CD4-positive, alpha-beta T cell (primary cell): ENCODE measurements around the gene MROH8. TPM values are rescaled to one million over a fixed set of nuclear protein-coding genes. Genes with fewer than 3 reads are reported as not detected.

Experiments
- ATAC-seq: fragments of 200-7000 bp; cut with Tn5 transposase; one replicate; pipeline ENCODE4 v1.10.0; 2022; ENCODE audit warnings: mild to moderate bottlenecking; ENCODE audit not compliant: poor library complexity
- CTCF ChIA-PET: fragments of 350-600 bp; sonication (Branson Sonifier 250); formaldehyde crosslinking; loops from one replicate; lab custom pipeline; 2021; ENCODE audit warnings: antibody characterized with exemption, inconsistent platforms; lab: Charles Lee
- POLR2A ChIA-PET: fragments of 350-600 bp; sonication (Branson Sonifier 250); formaldehyde crosslinking; loops from one replicate; lab custom pipeline; 2021; ENCODE audit warnings: antibody characterized with exemption, inconsistent platforms; lab: Charles Lee
- DNase-seq, 14 experiments: peaks; one replicate each; pipeline ENCODE4 v3.0.0-alpha.2; 2013 to 2020; ENCODE audit warnings: mixed read lengths in 2 of 14
- H3K27ac ChIP-seq, 2 donors: one replicate each; pipeline versions ENCODE4 v1.5.1 to v1.7.0; 2013; ENCODE audit warnings: low read length in 2 of 2, low read depth in 1 of 2, mild to moderate bottlenecking in 1 of 2
- H3K27me3 ChIP-seq, 2 experiments: 1 replicate in 1 of 2; 2 replicates in 1 of 2; pipeline versions ENCODE4 v1.6.1 to v1.7.0; 2013; ENCODE audit warnings: low read length in 2 of 2, control low read depth in 1 of 2, mild to moderate bottlenecking in 1 of 2, moderate library complexity in 1 of 2; ENCODE audit not compliant: insufficient read depth in 2 of 2, control insufficient read depth in 1 of 2
- H3K36me3 ChIP-seq: one replicate; pipeline ENCODE4 v1.6.1; 2013; ENCODE audit warnings: low read length, control low read depth; ENCODE audit not compliant: insufficient read depth
- H3K4me1 ChIP-seq: one replicate; pipeline ENCODE4 v1.6.1; 2013; ENCODE audit warnings: low read length, control low read depth; ENCODE audit not compliant: insufficient read depth
- H3K4me3 ChIP-seq: one replicate; pipeline ENCODE4 v1.5.1; 2013; ENCODE audit warnings: mild to moderate bottlenecking, low read length, moderate library complexity
- H3K9me3 ChIP-seq, 2 experiments: 1 replicate in 1 of 2; 2 replicates in 1 of 2; pipeline versions ENCODE4 v1.6.1 to v1.7.0; 2013; ENCODE audit warnings: low read length in 2 of 2, mild to moderate bottlenecking in 2 of 2, control low read depth in 1 of 2, moderate library complexity in 1 of 2; ENCODE audit not compliant: control insufficient read depth in 1 of 2, insufficient read depth in 1 of 2
- H3K27ac Mint-ChIP-seq: one replicate; pipeline ENCODE4 v1.8.0; 2020; ENCODE audit warnings: mixed read lengths
- H3K27me3 Mint-ChIP-seq: one replicate; pipeline ENCODE4 v1.8.0; 2021; ENCODE audit warnings: mixed read lengths
- H3K36me3 Mint-ChIP-seq: one replicate; pipeline ENCODE4 v1.8.0; 2021; ENCODE audit warnings: low read depth, mixed read lengths
- H3K4me1 Mint-ChIP-seq: one replicate; pipeline ENCODE4 v1.8.0; 2021; ENCODE audit warnings: low read depth, mixed read lengths
- H3K4me3 Mint-ChIP-seq: one replicate; pipeline ENCODE4 v1.8.0; 2020; ENCODE audit warnings: mild to moderate bottlenecking, mixed read lengths
- H3K9me3 Mint-ChIP-seq: one replicate; pipeline ENCODE4 v1.8.0; 2020; ENCODE audit warnings: mixed read lengths
- intact Hi-C, 2 experiments: fragments of 100-400 bp; cut with DNase I in 1 of 2; cut with micrococcal nuclease in 1 of 2; formaldehyde crosslinking; loops; one replicate each; pipeline versions ENCODE4 v1.15.1 to v1.9.0; 2023 to 2025; cut with DNase I, micrococcal nuclease
- total RNA-seq, 174 experiments: library from RNA in 2 of 174; stranded (reverse) in 2 of 174; gene quantifications; one replicate each; pipeline ENCODE4 v1.2.3 and lab custom pipeline; 2021 to 2026
- TF ChIP-seq, protein P1 (sequence below): fragments of 200-600 bp; IDR thresholded peaks from one replicate; pipeline ENCODE4 v1.8.0; 2022; ENCODE audit warnings: antibody characterized with exemption, mild to moderate bottlenecking

The MROH8 gene
- total RNA-seq, 2 experiments from 2014 or later, result 1.1 to 1.2 TPM

DNA sequence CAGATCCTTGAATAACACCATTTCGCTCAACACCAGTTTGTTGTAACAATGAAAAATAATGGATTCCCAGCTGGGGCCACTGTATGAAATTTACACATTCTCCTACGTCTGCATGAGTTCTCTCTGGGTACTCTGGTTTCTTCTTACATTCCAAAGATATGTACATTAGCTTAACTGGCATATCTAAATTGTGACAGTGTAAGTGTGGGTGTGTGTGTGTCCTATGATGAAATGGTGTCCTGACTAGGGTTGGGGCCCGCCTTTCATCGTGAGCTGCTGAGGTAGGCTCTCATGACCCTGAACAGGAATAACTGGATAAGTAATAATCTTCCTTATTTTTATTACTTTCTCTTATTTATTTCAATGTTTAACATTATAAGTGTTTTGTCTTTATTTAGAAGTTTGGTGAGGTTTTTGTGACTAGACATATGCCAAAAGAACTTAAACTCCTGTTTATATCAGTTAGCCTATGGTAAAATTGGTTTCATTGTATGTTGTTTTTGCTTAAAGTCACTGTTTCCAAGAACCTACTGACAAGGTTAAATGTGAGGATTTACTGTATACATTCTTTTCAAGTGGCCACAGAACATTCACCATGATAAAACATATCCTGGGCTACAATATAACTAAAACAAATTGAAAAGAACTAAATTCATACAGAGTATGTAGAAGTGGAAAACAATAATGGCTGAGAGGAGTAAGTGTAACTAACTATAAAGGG lies 126.0 kb downstream of the MROH8 start:
- ChIA-PET CTCF (no interaction called here), POLR2A (no interaction called here)
- Mint-ChIP-seq H3K4me1 (no peaks in the 10 kb centered on the region), H3K36me3 (peaks cover 81% of the 10 kb centered on the region), H3K4me3 (no peak overlapping the region), H3K27me3 (no peaks in the 10 kb centered on the region), H3K27ac (peak overlapping the region; percentile 17), H3K9me3 (no peaks in the 10 kb centered on the region)
- TF ChIP-seq, protein P1, sequence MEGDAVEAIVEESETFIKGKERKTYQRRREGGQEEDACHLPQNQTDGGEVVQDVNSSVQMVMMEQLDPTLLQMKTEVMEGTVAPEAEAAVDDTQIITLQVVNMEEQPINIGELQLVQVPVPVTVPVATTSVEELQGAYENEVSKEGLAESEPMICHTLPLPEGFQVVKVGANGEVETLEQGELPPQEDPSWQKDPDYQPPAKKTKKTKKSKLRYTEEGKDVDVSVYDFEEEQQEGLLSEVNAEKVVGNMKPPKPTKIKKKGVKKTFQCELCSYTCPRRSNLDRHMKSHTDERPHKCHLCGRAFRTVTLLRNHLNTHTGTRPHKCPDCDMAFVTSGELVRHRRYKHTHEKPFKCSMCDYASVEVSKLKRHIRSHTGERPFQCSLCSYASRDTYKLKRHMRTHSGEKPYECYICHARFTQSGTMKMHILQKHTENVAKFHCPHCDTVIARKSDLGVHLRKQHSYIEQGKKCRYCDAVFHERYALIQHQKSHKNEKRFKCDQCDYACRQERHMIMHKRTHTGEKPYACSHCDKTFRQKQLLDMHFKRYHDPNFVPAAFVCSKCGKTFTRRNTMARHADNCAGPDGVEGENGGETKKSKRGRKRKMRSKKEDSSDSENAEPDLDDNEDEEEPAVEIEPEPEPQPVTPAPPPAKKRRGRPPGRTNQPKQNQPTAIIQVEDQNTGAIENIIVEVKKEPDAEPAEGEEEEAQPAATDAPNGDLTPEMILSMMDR, result no peak
- no peaks in the 10 kb centered on the region for H3K9me3 ChIP-seq
- ATAC-seq (no peak), DNase-seq (no peak)
- no peak overlapping the region for H3K4me3 ChIP-seq
- no peaks in the 10 kb centered on the region for H3K4me1 ChIP-seq
- H3K27ac ChIP-seq, result no peak overlapping the region
- H3K36me3 ChIP-seq, result peaks cover 43% of the 10 kb centered on the region
- intact Hi-C loops, result no loop called here
- H3K27me3 ChIP-seq, result no peaks in the 10 kb centered on the region

Other genes starting within 250 kb of the MROH8 start
- gene SAMHD1, start 227.8 kb downstream of the MROH8 start, total RNA-seq, result 100 to 1,000 TPM; 232 to 239 TPM
- 10 to 100 TPM; 37.4 to 39.1 TPM for gene RBL1, start 83.6 kb downstream of the MROH8 start, total RNA-seq
- gene RPN2, start 218 bp downstream of the MROH8 start, total RNA-seq, result 10 to 100 TPM; 62.8 to 65.8 TPM
- not detected for gene GHRH, start 82.3 kb upstream of the MROH8 start, total RNA-seq
- 1 to 10 TPM; 3.5 to 4.2 TPM for gene MANBAL, start 110.1 kb upstream of the MROH8 start, total RNA-seq
- 1 to 10 TPM; 2.5 to 3.1 TPM for gene SRC, start 166.6 kb upstream of the MROH8 start, total RNA-seq